ENCODE measurements around the gene GNG13. TPM values are rescaled to one million over a fixed set of nuclear protein-coding genes. Genes with fewer than 3 reads are reported as not detected.

GNG13 gene
- total RNA-seq, 1 donor from 2014 or later, result not detected

DNA sequence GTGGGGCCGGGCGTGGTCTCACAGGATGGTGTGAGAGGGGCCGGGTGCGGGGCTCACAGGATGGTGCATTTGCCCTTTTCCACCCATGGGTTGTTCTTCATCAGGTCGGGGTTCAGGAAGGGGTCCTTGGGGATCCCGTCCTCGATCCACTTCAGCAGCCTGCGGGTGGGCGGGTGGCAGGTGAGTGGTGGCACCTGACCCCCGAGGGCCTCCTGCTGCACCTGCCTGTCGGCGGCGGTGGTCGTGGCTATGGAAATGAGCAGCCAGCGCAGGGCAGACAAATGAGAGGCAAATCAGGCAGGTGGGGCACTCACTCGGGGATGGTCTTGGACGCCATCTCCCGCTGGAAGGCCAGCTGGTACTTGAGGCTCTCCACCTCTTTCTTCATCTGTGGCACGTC, 1.9 kb downstream of the GNG13 start:
- Mint-ChIP-seq H3K4me3 (ENCODE audit: unreplicated experiment) (no peak overlapping the region), H3K36me3 (ENCODE audit: low read depth, unreplicated experiment) (peaks cover 4% of the 10 kb centered on the region), H3K27ac (ENCODE audit: unreplicated experiment) (no peak overlapping the region), H3K4me1 (ENCODE audit: low read depth, unreplicated experiment) (no peaks in the 10 kb centered on the region), H3K27me3 (ENCODE audit: low read depth, unreplicated experiment) (no peaks in the 10 kb centered on the region), H3K9me3 (ENCODE audit: unreplicated experiment) (no peaks in the 10 kb centered on the region)
- TF ChIP-seq, protein P1, sequence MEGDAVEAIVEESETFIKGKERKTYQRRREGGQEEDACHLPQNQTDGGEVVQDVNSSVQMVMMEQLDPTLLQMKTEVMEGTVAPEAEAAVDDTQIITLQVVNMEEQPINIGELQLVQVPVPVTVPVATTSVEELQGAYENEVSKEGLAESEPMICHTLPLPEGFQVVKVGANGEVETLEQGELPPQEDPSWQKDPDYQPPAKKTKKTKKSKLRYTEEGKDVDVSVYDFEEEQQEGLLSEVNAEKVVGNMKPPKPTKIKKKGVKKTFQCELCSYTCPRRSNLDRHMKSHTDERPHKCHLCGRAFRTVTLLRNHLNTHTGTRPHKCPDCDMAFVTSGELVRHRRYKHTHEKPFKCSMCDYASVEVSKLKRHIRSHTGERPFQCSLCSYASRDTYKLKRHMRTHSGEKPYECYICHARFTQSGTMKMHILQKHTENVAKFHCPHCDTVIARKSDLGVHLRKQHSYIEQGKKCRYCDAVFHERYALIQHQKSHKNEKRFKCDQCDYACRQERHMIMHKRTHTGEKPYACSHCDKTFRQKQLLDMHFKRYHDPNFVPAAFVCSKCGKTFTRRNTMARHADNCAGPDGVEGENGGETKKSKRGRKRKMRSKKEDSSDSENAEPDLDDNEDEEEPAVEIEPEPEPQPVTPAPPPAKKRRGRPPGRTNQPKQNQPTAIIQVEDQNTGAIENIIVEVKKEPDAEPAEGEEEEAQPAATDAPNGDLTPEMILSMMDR (IDR thresholded peaks at IDR 0.05; ENCODE audit: insufficient read depth, low read depth, low read length), result no peak
- TF ChIP-seq EZH2 (IDR thresholded peaks at IDR 0.05; ENCODE audit: insufficient read depth, low read length), result no peak
- H3K4me1 ChIP-seq (ENCODE audit: insufficient read depth, low read length), result no peaks in the 10 kb centered on the region
- no peak overlapping the region for H3K4me2 ChIP-seq (ENCODE audit: low read length)
- H3K27ac ChIP-seq (ENCODE audit: low read depth, low read length), result no peak overlapping the region
- no peaks in the 10 kb centered on the region for H3K36me3 ChIP-seq (ENCODE audit: insufficient read depth, low read length)
- H3K27me3 ChIP-seq (ENCODE audit: insufficient read depth, low read length), result peaks cover 19% of the 10 kb centered on the region
- no peak overlapping the region for H3K9ac ChIP-seq (ENCODE audit: low read length)
- no peaks in the 10 kb centered on the region for H3K79me2 ChIP-seq (ENCODE audit: insufficient read depth, low read length)
- DNase-seq (ENCODE audit: low read depth) (no peak), FAIRE-seq (no peak)
- no peak overlapping the region for H2AFZ ChIP-seq (ENCODE audit: low read depth, low read length)
- no peak overlapping the region for H3K4me3 ChIP-seq (ENCODE audit: insufficient read depth, low read depth, low read length)
- H3K9me3 ChIP-seq (ENCODE audit: insufficient read depth, low read depth, low read length), result no peaks in the 10 kb centered on the region
- peaks cover 6% of the 10 kb centered on the region for H4K20me1 ChIP-seq (ENCODE audit: insufficient read depth, low read length)

DNA sequence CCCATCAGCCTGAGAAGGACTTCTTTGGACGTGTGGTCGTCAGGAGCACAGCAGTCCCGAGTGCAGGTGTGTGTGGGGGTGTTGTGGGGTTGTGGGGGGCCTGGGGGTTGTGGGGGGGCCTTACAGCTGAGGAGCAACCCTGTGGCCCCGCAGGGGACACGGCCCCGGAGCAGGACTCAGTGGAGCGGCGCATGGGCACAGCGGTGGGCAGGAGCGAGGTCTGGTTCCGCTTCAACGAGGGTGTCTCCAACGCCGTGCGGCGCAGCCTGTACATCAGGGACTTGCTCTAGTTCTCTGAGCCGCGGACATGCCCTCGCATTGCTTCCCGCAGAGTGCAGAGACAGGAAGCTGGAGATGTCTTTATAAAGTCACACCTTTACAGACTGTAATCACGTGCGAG, 2.8 kb downstream of the GNG13 start:
- no peak overlapping the region for H2AFZ ChIP-seq (ENCODE audit: low read depth, low read length)
- no peaks in the 10 kb centered on the region for H3K36me3 ChIP-seq (ENCODE audit: insufficient read depth, low read length)
- H3K4me3 ChIP-seq (ENCODE audit: insufficient read depth, low read depth, low read length), result no peak overlapping the region
- H3K9ac ChIP-seq (ENCODE audit: low read length), result no peak overlapping the region
- DNase-seq (ENCODE audit: low read depth), result no peak
- peaks cover 6% of the 10 kb centered on the region for H4K20me1 ChIP-seq (ENCODE audit: insufficient read depth, low read length)
- no peak overlapping the region for H3K4me2 ChIP-seq (ENCODE audit: low read length)
- H3K9me3 ChIP-seq (ENCODE audit: insufficient read depth, low read depth, low read length), result no peaks in the 10 kb centered on the region
- H3K27ac ChIP-seq (ENCODE audit: low read depth, low read length), result no peak overlapping the region
- H3K4me3 Mint-ChIP-seq (ENCODE audit: unreplicated experiment), result no peak overlapping the region
- H3K79me2 ChIP-seq (ENCODE audit: insufficient read depth, low read length), result no peaks in the 10 kb centered on the region
- H3K36me3 Mint-ChIP-seq (ENCODE audit: low read depth, unreplicated experiment), result peaks cover 4% of the 10 kb centered on the region
- no peak for FAIRE-seq
- H3K4me1 Mint-ChIP-seq (ENCODE audit: low read depth, unreplicated experiment), result no peaks in the 10 kb centered on the region
- no peaks in the 10 kb centered on the region for H3K27me3 Mint-ChIP-seq (ENCODE audit: low read depth, unreplicated experiment)
- H3K4me1 ChIP-seq (ENCODE audit: insufficient read depth, low read length), result no peaks in the 10 kb centered on the region
- no peak overlapping the region for H3K27ac Mint-ChIP-seq (ENCODE audit: unreplicated experiment)
- TF ChIP-seq, protein P1 (IDR thresholded peaks at IDR 0.05; ENCODE audit: insufficient read depth, low read depth, low read length), result no peak
- no peak for TF ChIP-seq EZH2 (IDR thresholded peaks at IDR 0.05; ENCODE audit: insufficient read depth, low read length)
- no peaks in the 10 kb centered on the region for H3K9me3 Mint-ChIP-seq (ENCODE audit: unreplicated experiment)
- peaks cover 15% of the 10 kb centered on the region for H3K27me3 ChIP-seq (ENCODE audit: insufficient read depth, low read length)

DNA sequence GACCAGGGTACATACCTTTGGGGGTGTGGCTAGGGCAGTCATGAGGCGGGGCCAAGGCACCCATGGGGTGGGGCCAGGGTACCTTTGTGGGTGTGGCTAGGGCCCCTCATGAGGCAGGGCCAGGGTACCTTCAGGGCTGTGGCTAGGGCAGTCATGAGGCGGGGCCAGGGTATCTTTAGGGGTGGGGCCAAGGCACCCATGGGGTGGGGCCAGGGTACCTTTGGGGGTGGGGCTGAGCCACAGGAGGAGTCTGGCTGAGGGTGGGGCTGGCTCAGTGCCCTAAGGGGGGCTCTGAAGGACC, 3.5 kb downstream of the GNG13 start:
- Histone ChIP-seq H3K9ac (ENCODE audit: low read length) (no peak overlapping the region), H3K36me3 (ENCODE audit: insufficient read depth, low read length) (no peaks in the 10 kb centered on the region), H3K4me2 (ENCODE audit: low read length) (no peak overlapping the region), H3K4me1 (ENCODE audit: insufficient read depth, low read length) (no peaks in the 10 kb centered on the region), H3K27ac (ENCODE audit: low read depth, low read length) (no peak overlapping the region), H3K9me3 (ENCODE audit: insufficient read depth, low read depth, low read length) (no peaks in the 10 kb centered on the region), H2AFZ (ENCODE audit: low read depth, low read length) (no peak overlapping the region), H3K79me2 (ENCODE audit: insufficient read depth, low read length) (no peaks in the 10 kb centered on the region), H3K4me3 (ENCODE audit: insufficient read depth, low read depth, low read length) (no peak overlapping the region), H3K27me3 (ENCODE audit: insufficient read depth, low read length) (peaks cover 15% of the 10 kb centered on the region), H4K20me1 (ENCODE audit: insufficient read depth, low read length) (peaks cover 6% of the 10 kb centered on the region)
- DNase-seq (ENCODE audit: low read depth) (no peak), FAIRE-seq (no peak)
- Mint-ChIP-seq H3K4me1 (ENCODE audit: low read depth, unreplicated experiment) (no peaks in the 10 kb centered on the region), H3K27ac (ENCODE audit: unreplicated experiment) (no peak overlapping the region), H3K36me3 (ENCODE audit: low read depth, unreplicated experiment) (peaks cover 4% of the 10 kb centered on the region), H3K4me3 (ENCODE audit: unreplicated experiment) (no peak overlapping the region), H3K9me3 (ENCODE audit: unreplicated experiment) (no peaks in the 10 kb centered on the region), H3K27me3 (ENCODE audit: low read depth, unreplicated experiment) (no peaks in the 10 kb centered on the region)
- TF ChIP-seq, protein P1 (IDR thresholded peaks at IDR 0.05; ENCODE audit: insufficient read depth, low read depth, low read length), result no peak
- TF ChIP-seq EZH2 (IDR thresholded peaks at IDR 0.05; ENCODE audit: insufficient read depth, low read length), result no peak

All from astrocyte (in vitro differentiated cells and primary cell).